ENCODE results near the gene GAREM1.
"Not testable (repeated sequence)": the region's sequence is repeated elsewhere in the genome, so short reads cannot be mapped to it uniquely, and the experiment has no call there.

GAREM1 gene

DNA sequence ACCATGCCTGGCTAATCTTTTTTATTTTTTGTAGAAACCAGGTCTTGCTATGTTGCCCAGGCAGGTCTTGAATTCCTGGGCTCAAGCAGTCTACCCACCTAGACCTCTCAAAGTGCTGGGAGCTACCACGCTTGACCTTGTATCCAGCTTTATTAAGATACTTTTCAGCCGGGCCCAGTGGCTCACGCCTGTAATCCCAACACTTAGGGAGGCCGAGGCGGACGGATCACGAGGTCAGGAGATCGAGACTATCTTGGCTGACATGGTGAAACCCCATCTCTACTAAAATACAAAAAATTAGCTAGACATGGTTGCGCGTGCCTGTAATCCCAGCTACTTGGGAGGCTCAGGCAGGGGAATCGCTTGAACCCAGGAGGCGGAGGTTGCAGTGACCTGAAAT is 4.4 kb upstream of the GAREM1 start:
- not testable (repeated sequence) for H3K4me1 ChIP-seq (ENCODE audit: control insufficient read depth, insufficient read depth, low read length)

DNA sequence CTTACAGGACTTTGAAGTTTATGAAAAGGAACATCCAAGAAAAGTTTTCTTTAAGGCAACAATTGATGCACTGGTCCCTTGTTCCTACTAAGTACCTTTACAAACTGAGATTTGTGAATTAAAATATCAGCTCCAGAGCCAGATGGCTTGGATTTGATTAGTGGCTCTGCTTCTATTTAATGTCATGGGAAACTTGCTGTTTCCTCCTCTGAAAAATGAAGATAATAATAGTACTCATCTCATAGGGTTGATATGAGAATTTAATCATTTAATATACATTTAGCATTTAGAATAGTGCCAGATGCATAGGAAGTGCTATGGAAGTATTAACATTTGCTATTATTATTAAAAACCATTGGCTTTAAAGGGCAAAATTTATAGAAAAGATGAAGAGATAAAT is 2.6 kb upstream of the GAREM1 start:
- no peaks in the 10 kb centered on the region for H3K9me3 ChIP-seq (ENCODE audit: control insufficient read depth, insufficient read depth, low read length)
- no peak overlapping the region for H3K9ac ChIP-seq (ENCODE audit: low read depth, low read length)
- peaks cover 3% of the 10 kb centered on the region for H3K4me1 ChIP-seq (ENCODE audit: control insufficient read depth, insufficient read depth, low read length)
- no peaks in the 10 kb centered on the region for H3K36me3 ChIP-seq (ENCODE audit: control insufficient read depth, insufficient read depth, low read length)
- no peak overlapping the region for H3K4me3 ChIP-seq (ENCODE audit: low read depth, low read length)
- H3K27me3 ChIP-seq (ENCODE audit: control insufficient read depth, insufficient read depth, low read length), result peaks cover 22% of the 10 kb centered on the region

More for the DNA sequence above, 4.4 kb upstream of the GAREM1 start:
- H3K27me3 ChIP-seq (ENCODE audit: control insufficient read depth, insufficient read depth, low read length), result peaks cover 15% of the 10 kb centered on the region
- not testable (repeated sequence) for H3K9me3 ChIP-seq (ENCODE audit: control insufficient read depth, insufficient read depth, low read length); H3K4me3 ChIP-seq (ENCODE audit: low read depth, low read length); H3K36me3 ChIP-seq (ENCODE audit: control insufficient read depth, insufficient read depth, low read length); H3K9ac ChIP-seq (ENCODE audit: low read depth, low read length)

DNA sequence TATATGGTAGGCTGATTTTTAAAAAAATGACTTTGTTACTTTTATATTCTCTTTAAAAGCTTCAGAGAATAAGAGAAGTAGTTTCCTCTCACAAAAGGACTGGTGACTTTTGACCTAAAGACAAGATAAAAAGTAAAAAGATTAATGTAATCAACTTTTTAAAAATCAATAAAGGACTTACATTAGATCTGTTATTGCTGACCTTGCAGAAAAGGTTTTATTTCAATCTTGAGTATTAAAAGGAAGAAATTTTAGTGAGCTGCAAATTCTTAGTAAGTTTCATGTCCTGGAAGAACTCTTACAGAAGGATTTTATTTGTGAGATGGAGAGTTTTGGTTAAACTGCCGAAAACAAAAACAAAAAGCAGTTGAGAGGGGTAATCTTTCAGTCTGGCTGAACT is 2.2 kb upstream of the GAREM1 start:
- H3K9me3 ChIP-seq (ENCODE audit: control insufficient read depth, insufficient read depth, low read length), result no peaks in the 10 kb centered on the region
- no peak overlapping the region for H3K4me3 ChIP-seq (ENCODE audit: low read depth, low read length)
- H3K27me3 ChIP-seq (ENCODE audit: control insufficient read depth, insufficient read depth, low read length), result peaks cover 22% of the 10 kb centered on the region
- H3K36me3 ChIP-seq (ENCODE audit: control insufficient read depth, insufficient read depth, low read length), result no peaks in the 10 kb centered on the region
- no peak overlapping the region for H3K9ac ChIP-seq (ENCODE audit: low read depth, low read length)
- H3K4me1 ChIP-seq (ENCODE audit: control insufficient read depth, insufficient read depth, low read length), result peaks cover 4% of the 10 kb centered on the region

DNA sequence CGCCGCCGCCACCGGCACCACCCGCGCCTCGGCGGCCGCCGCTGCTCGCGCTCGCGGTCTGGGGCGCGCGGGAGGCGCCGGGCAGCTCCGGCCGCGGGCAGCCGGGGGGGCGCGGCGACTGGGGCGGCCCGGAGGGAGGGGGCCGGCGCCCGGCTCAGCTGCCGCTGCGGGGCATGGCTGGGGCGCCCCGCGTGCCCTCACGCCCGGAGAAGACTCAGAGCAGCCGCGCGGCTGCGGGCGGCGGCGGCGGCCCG is 295 bp downstream of the GAREM1 start:
- peak overlapping the region; percentile 55 for H3K9ac ChIP-seq (ENCODE audit: low read depth, low read length)

DNA sequence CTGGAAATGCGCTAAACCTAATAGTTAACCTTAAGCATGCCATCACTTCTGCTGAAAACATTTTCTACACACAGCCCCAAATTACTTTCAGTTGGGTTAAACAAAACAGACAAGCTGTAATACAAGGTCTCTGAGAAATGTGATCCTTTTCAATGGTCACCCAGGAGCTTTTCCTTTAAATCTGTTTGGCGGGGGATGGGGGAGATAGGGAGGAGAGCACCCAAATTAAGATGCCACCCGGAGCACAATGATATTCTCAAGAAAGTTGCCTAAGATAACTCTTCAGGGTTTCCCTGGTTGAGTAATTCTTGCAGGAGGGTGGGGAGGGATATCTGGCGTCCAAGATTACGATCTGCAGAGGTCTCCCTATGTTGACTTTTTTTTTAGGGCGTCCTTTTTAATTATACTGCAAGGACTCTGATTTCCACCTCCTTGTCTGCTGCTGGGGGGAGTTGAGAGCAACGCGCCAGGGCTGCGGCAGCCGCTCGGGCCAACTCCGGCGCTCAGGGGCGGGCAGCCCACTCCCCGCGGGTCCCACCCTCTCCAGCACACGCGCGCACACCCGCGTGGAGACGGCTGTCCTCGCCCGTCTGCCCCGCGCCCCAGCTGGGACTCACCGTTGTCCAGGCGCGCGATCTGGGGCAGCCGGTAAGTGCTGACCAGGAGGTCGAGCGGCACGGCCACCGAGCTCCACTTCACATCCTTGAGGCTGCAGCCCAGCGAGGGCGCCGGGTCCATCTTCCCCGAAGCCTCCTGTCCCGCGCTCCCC is 807 bp downstream of the GAREM1 start:
- no peaks in the 10 kb centered on the region for H3K9me3 ChIP-seq (ENCODE audit: control insufficient read depth, insufficient read depth, low read length)
- peak overlapping the region; percentile 55 for H3K9ac ChIP-seq (ENCODE audit: low read depth, low read length)
- peak overlapping the region; percentile 59 for H3K4me3 ChIP-seq (ENCODE audit: low read depth, low read length)
- H3K36me3 ChIP-seq (ENCODE audit: control insufficient read depth, insufficient read depth, low read length), result no peaks in the 10 kb centered on the region
- peaks cover 9% of the 10 kb centered on the region for H3K4me1 ChIP-seq (ENCODE audit: control insufficient read depth, insufficient read depth, low read length)
- peaks cover 22% of the 10 kb centered on the region for H3K27me3 ChIP-seq (ENCODE audit: control insufficient read depth, insufficient read depth, low read length)

More for the DNA sequence above, 295 bp downstream of the GAREM1 start:
- peaks cover 6% of the 10 kb centered on the region for H3K4me1 ChIP-seq (ENCODE audit: control insufficient read depth, insufficient read depth, low read length)
- H3K36me3 ChIP-seq (ENCODE audit: control insufficient read depth, insufficient read depth, low read length), result no peaks in the 10 kb centered on the region
- no peaks in the 10 kb centered on the region for H3K9me3 ChIP-seq (ENCODE audit: control insufficient read depth, insufficient read depth, low read length)
- peaks cover 22% of the 10 kb centered on the region for H3K27me3 ChIP-seq (ENCODE audit: control insufficient read depth, insufficient read depth, low read length)
- peak overlapping the region; percentile 59 for H3K4me3 ChIP-seq (ENCODE audit: low read depth, low read length)

DNA sequence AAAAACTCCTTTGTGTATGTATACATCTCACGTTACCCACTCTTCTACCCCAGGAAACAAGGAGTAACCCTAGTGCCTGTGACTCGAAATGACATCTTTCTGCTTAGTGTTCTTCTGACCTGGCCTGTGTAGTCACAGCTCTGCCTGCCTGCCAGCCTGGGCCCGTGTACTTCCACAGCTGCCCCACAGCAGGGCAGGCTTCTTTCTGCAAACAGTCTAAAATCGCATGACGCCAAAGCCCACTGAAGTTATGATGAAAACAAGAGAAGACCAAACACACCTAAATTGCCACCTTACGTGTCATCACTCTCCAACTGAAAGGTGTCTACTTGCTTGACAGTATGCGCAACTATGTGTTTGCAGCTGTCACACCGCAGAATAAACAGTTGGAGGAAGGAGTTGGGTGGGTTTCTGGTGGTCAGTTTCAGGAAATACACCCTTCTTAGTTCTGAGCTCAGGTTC is 1.5 kb downstream of the GAREM1 start:
- peaks cover 9% of the 10 kb centered on the region for H3K4me1 ChIP-seq (ENCODE audit: control insufficient read depth, insufficient read depth, low read length)
- no peaks in the 10 kb centered on the region for H3K9me3 ChIP-seq (ENCODE audit: control insufficient read depth, insufficient read depth, low read length)
- H3K9ac ChIP-seq (ENCODE audit: low read depth, low read length), result no peak overlapping the region
- peaks cover 22% of the 10 kb centered on the region for H3K27me3 ChIP-seq (ENCODE audit: control insufficient read depth, insufficient read depth, low read length)
- peak overlapping the region; percentile 59 for H3K4me3 ChIP-seq (ENCODE audit: low read depth, low read length)
- H3K36me3 ChIP-seq (ENCODE audit: control insufficient read depth, insufficient read depth, low read length), result no peaks in the 10 kb centered on the region

DNA sequence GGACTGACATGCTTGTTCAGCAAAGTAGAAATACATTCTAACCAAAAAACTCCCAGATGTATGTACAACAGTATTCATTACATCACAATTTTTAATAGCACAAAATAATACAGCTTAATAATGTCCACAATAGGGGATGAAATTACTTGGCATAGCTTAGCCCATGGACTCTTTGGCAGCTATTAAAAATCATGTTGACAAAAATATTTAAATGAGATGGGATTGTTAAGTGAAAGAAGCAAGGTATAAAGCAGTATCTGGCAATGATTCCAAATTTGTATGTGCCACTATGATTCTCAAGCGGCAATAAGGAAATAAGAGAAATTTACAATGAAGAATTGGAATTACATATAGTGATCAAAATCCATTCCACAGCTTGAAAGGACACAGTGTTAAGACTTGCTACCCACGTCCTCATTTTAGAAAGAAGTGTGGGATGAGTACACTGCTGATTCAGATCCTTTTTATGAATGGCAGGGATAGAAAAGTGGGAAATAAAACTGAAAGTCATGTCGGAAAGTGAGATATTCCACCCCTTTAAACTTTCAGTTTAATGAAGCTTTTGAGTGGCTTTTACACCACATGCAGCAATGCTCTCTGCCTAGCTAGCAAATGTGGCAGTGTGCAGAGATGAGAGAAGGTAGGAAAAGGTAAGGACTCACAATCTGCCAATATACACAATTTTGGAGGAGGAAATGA is 2.4 kb downstream of the GAREM1 start:
- Histone ChIP-seq H3K9ac (ENCODE audit: low read depth, low read length) (no peak overlapping the region), H3K4me1 (ENCODE audit: control insufficient read depth, insufficient read depth, low read length) (peaks cover 9% of the 10 kb centered on the region), H3K9me3 (ENCODE audit: control insufficient read depth, insufficient read depth, low read length) (no peaks in the 10 kb centered on the region), H3K36me3 (ENCODE audit: control insufficient read depth, insufficient read depth, low read length) (no peaks in the 10 kb centered on the region), H3K27me3 (ENCODE audit: control insufficient read depth, insufficient read depth, low read length) (peaks cover 21% of the 10 kb centered on the region), H3K4me3 (ENCODE audit: low read depth, low read length) (no peak overlapping the region)

DNA sequence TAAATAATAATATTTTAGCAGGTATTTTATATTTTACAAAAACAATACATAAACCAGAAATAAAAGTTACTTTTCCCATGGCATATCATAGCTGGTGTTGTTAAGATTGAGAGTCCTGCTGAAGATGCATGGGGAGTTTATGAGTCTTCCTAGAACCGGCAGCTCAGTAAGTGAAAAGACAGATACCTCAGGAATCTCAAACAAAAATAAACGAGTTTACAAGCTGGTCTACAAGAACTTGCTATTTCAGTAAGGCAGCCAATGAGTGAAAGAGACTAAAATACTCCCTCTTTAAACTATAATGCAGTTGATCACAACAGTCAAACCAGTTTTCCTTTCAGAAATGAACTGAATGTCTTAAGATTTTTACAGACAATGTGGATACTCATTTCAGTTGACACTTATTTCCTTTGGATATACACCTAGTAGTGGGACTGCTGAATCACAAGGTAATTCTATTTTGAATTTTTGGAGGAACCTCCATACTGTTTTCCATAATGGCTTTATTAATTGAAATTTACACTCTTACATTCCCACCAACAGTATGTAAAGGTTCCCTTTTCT is 8.9 kb downstream of the GAREM1 start:
- H3K27me3 ChIP-seq (ENCODE audit: control insufficient read depth, insufficient read depth, low read length), result no peaks in the 10 kb centered on the region
- no peaks in the 10 kb centered on the region for H3K36me3 ChIP-seq (ENCODE audit: control insufficient read depth, insufficient read depth, low read length)
- H3K4me1 ChIP-seq (ENCODE audit: control insufficient read depth, insufficient read depth, low read length), result peaks cover 4% of the 10 kb centered on the region
- no peaks in the 10 kb centered on the region for H3K9me3 ChIP-seq (ENCODE audit: control insufficient read depth, insufficient read depth, low read length)
- no peak overlapping the region for H3K4me3 ChIP-seq (ENCODE audit: low read depth, low read length)
- no peak overlapping the region for H3K9ac ChIP-seq (ENCODE audit: low read depth, low read length)

DNA sequence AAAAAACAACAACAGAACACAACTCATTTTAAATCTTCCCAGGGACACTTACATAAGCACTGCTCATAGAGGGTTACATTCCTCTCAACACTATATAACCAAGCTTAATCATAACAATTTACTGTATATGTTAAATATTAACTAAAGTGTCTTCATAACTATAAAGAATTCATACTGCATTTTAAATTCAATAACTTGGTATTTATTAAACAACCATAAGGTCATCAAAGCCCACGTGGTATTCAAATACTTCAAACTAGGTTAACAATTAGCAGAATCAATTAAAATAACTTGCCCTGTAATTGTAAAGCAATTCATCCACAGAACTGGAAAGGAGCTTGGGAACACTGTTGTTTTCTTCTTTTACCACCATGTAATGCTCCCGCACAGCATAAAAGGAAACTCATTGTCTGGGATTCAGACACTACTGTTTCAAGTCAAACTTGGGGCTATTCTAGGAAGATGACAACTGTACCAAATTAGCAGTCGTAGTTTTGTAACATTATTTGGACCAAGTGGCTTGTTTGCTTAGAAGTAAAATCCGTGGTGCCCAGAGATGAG is 10.4 kb downstream of the GAREM1 start:
- Histone ChIP-seq H3K9ac (ENCODE audit: low read depth, low read length) (no peak overlapping the region), H3K36me3 (ENCODE audit: control insufficient read depth, insufficient read depth, low read length) (no peaks in the 10 kb centered on the region), H3K4me1 (ENCODE audit: control insufficient read depth, insufficient read depth, low read length) (peaks cover under 1% of the 10 kb centered on the region), H3K27me3 (ENCODE audit: control insufficient read depth, insufficient read depth, low read length) (no peaks in the 10 kb centered on the region), H3K4me3 (ENCODE audit: low read depth, low read length) (no peak overlapping the region), H3K9me3 (ENCODE audit: control insufficient read depth, insufficient read depth, low read length) (no peaks in the 10 kb centered on the region)

DNA sequence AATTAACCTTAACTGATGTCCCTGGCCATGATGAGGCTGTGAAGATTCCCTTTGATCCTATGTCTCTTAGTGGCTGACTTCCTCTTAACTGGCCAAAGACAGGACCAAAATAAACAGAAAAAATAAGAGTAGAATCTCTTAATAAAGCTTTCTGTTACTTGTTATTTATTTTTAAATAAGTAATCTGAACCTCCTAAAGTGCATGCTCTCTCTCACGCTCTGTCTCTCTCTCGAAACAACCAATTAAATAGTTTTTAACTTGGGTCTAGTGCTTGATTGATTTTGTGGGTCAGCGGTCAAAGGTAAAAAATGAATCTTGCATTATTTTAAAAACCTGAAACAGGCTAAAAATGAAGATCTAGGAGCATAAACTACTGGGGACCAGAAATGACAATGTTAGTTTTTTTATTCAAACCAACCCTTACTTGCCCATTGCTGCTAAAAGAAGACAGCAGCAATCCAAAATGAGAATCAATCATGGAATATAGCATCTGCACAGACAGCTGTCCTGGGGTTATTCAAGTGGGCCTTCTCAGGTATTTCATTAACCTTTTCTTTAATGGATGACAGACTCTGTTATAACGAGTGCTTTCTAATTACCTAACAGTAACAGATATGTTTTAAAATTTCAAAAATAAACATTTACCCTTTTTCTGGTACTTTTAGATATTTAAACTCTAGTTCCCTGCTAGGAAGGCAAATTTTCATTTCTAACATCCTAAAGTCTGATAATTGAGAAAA is 11.2 kb downstream of the GAREM1 start:
- H3K4me3 ChIP-seq (ENCODE audit: low read depth, low read length), result no peak overlapping the region
- H3K27me3 ChIP-seq (ENCODE audit: control insufficient read depth, insufficient read depth, low read length), result no peaks in the 10 kb centered on the region
- no peaks in the 10 kb centered on the region for H3K4me1 ChIP-seq (ENCODE audit: control insufficient read depth, insufficient read depth, low read length)
- H3K36me3 ChIP-seq (ENCODE audit: control insufficient read depth, insufficient read depth, low read length), result no peaks in the 10 kb centered on the region
- H3K9ac ChIP-seq (ENCODE audit: low read depth, low read length), result no peak overlapping the region
- no peaks in the 10 kb centered on the region for H3K9me3 ChIP-seq (ENCODE audit: control insufficient read depth, insufficient read depth, low read length)

DNA sequence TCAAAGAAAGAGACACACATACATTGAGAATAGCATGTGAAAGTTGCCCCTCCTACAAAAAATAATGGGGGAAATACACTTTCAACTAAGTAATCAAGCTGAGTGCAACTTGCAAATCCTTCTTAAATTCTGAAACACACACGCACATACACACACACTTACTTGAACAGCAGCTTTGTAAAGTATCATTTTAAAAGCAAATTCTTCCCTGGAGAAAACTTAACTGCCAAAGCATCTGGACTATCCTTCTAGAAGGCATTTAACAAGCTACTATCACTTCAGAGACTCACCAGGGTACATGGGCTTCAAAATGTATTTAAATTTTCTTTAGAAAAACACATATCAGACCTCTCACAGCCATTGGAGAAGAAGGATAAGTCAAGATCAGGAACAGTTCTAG is 15.3 kb downstream of the GAREM1 start:
- Histone ChIP-seq H3K9me3 (ENCODE audit: control insufficient read depth, insufficient read depth, low read length) (no peaks in the 10 kb centered on the region), H3K4me1 (ENCODE audit: control insufficient read depth, insufficient read depth, low read length) (no peaks in the 10 kb centered on the region), H3K4me3 (ENCODE audit: low read depth, low read length) (no peak overlapping the region), H3K27me3 (ENCODE audit: control insufficient read depth, insufficient read depth, low read length) (no peaks in the 10 kb centered on the region), H3K36me3 (ENCODE audit: control insufficient read depth, insufficient read depth, low read length) (no peaks in the 10 kb centered on the region), H3K9ac (ENCODE audit: low read depth, low read length) (no peak overlapping the region)
